Smooth muscle cell (in vitro differentiated cells): Measurements from ENCODE around the gene PGM3. TPM values are rescaled to one million over a fixed set of nuclear protein-coding genes. Genes with fewer than 3 reads are reported as not detected.

Experiments used
- DNase-seq: peaks from one replicate; lab custom pipeline; 2025; ENCODE audit not compliant: unreplicated experiment; lab: John Stamatoyannopoulos, UW
- H2AFZ ChIP-seq: fragments of 200-600 bp; sonication (generic); 2 replicates; pipeline ENCODE4 v1.6.0; 2016; ENCODE audit warnings: antibody characterized with exemption, low read depth, mild to moderate bottlenecking
- H3F3A ChIP-seq: fragments of 200-600 bp; sonication (generic); 2 replicates; pipeline ENCODE4 v1.6.0; 2017; ENCODE audit warnings: antibody characterized with exemption, low read depth
- H3K27ac ChIP-seq: fragments of 200-600 bp; sonication (generic); 2 replicates; pipeline ENCODE4 v1.5.1; 2016; ENCODE audit warnings: low read depth, mild to moderate bottlenecking
- H3K27me3 ChIP-seq: fragments of 200-600 bp; sonication (generic); 2 replicates; pipeline ENCODE4 v1.6.1; 2016; ENCODE audit warnings: low read depth, mild to moderate bottlenecking
- H3K36me3 ChIP-seq: fragments of 200-600 bp; sonication (generic); 2 replicates; pipeline ENCODE4 v1.5.1; 2016; ENCODE audit warnings: low read depth
- H3K4me1 ChIP-seq: fragments of 200-600 bp; sonication (generic); 2 replicates; pipeline ENCODE4 v1.5.1; 2016; ENCODE audit warnings: low read depth
- H3K4me2 ChIP-seq: fragments of 200-600 bp; sonication (generic); 2 replicates; pipeline ENCODE4 v1.6.0; 2016; ENCODE audit warnings: mild to moderate bottlenecking
- H3K4me3 ChIP-seq: fragments of 200-600 bp; sonication (generic); 2 replicates; pipeline ENCODE4 v1.5.1; 2016; ENCODE audit warnings: mild to moderate bottlenecking
- H3K79me2 ChIP-seq: fragments of 200-600 bp; sonication (generic); 2 replicates; pipeline ENCODE4 v1.6.0; 2016; ENCODE audit warnings: low read depth, mild to moderate bottlenecking
- H3K9ac ChIP-seq: fragments of 200-600 bp; sonication (generic); 2 replicates; pipeline ENCODE4 v1.6.0; 2016; ENCODE audit warnings: low read depth
- H3K9me3 ChIP-seq: fragments of 200-600 bp; sonication (generic); replicated peaks from 2 replicates; pipeline ENCODE4 v1.5.1; 2016; ENCODE audit warnings: low read depth
- H4K20me1 ChIP-seq: fragments of 200-600 bp; sonication (generic); 2 replicates; pipeline ENCODE4 v1.6.0; 2016; ENCODE audit warnings: low read depth
- WGBS: methylation state at CpG from one replicate; pipeline ENCODE4 v1.1.7; 2016; ENCODE audit warnings: low lambda C conversion rate; 5-methylcytosine and 5-hydroxymethylcytosine counted together
- polyA plus RNA-seq: library from polyadenylated mRNA; unstranded; fragments of >200 nt; fragmentation: Nextera tagmentation; extraction: Ambion mirVana; gene quantifications from 2 replicates; pipeline ENCODE4 v1.2.1, GENCODE V29; 2016
- total RNA-seq: library from RNA; depleted of rRNA; stranded (reverse); fragments of >200 nt; gene quantifications from 2 replicates; pipeline ENCODE4 v1.2.3, GENCODE V29; 2014
- TF ChIP-seq, protein P1 (sequence below): fragments of 200-600 bp; sonication (generic); IDR thresholded peaks from 2 replicates; pipeline ENCODE4 v1.5.1; 2017; ENCODE audit warnings: borderline replicate concordance, mild to moderate bottlenecking, antibody characterized with exemption; ENCODE audit not compliant: insufficient read depth, poor library complexity, severe bottlenecking

The PGM3 gene
- total and polyA plus RNA-seq, 2 experiments from 2014 or later: 163 to 173 TPM

DNA sequence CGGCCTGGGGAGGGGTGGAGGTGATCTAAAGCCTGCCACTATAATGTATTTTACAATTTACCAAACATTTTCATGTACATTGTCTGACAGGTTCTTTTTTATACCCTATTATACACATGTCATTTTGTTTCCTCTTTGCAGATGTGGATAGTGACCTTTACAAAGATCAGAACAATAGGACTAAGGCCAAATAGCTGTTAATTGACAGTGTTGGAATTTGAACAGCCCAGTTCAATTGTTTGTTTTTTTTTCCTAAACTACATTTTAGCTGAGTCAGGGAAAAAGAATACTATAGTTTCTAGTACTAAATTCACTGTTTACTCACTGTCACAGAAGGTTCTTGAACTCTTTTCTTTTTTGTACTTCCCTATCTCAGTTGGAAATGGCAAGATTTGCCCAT lies 40.2 kb downstream of the PGM3 start:
- Histone ChIP-seq H3K27me3 (no peaks in the 10 kb centered on the region), H3K4me1 (no peaks in the 10 kb centered on the region), H3K9ac (no peak overlapping the region), H3K79me2 (no peaks in the 10 kb centered on the region), H3K9me3 (no peaks in the 10 kb centered on the region), H2AFZ (no peak overlapping the region), H4K20me1 (no peaks in the 10 kb centered on the region), H3F3A (no peaks in the 10 kb centered on the region), H3K36me3 (peaks cover 4% of the 10 kb centered on the region), H3K27ac (no peak overlapping the region), H3K4me2 (no peak overlapping the region), H3K4me3 (no peak overlapping the region)
- WGBS: 96% methylated on average over 1 of the region's 1 CpG
- TF ChIP-seq, protein P1, sequence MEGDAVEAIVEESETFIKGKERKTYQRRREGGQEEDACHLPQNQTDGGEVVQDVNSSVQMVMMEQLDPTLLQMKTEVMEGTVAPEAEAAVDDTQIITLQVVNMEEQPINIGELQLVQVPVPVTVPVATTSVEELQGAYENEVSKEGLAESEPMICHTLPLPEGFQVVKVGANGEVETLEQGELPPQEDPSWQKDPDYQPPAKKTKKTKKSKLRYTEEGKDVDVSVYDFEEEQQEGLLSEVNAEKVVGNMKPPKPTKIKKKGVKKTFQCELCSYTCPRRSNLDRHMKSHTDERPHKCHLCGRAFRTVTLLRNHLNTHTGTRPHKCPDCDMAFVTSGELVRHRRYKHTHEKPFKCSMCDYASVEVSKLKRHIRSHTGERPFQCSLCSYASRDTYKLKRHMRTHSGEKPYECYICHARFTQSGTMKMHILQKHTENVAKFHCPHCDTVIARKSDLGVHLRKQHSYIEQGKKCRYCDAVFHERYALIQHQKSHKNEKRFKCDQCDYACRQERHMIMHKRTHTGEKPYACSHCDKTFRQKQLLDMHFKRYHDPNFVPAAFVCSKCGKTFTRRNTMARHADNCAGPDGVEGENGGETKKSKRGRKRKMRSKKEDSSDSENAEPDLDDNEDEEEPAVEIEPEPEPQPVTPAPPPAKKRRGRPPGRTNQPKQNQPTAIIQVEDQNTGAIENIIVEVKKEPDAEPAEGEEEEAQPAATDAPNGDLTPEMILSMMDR: no peak
- no peak for DNase-seq

DNA sequence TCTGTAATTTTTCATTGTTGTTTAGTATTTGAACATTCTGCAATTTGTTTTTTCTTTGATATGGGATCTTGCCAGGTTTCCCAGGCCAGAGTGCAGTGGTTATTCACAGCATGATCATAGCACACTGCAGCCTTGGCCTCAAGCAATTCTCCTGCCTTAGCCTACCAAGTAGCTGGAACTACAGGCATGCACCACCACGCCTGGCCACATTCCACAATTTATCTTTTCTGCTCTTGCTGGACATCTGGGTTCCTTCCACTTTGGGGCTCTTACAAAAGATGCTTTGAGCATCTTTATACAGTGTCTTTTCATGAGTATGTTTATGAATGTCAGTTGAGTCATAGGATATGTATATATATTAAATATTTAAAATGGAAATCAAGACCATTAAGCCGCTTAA lies 42.0 kb downstream of the PGM3 start:
- no peak overlapping the region for H3K27ac ChIP-seq
- H3F3A ChIP-seq: no peaks in the 10 kb centered on the region
- no peaks in the 10 kb centered on the region for H3K27me3 ChIP-seq
- TF ChIP-seq, protein P1: no peak
- no peak overlapping the region for H3K4me2 ChIP-seq
- no peak overlapping the region for H3K4me3 ChIP-seq
- no peaks in the 10 kb centered on the region for H3K4me1 ChIP-seq
- no peaks in the 10 kb centered on the region for H3K79me2 ChIP-seq
- H4K20me1 ChIP-seq: no peaks in the 10 kb centered on the region
- no peaks in the 10 kb centered on the region for H3K9me3 ChIP-seq
- no peak overlapping the region for H3K9ac ChIP-seq
- 72% methylated on average over 2 of the region's 2 CpGs for WGBS
- no peak for DNase-seq
- H3K36me3 ChIP-seq: no peaks in the 10 kb centered on the region
- no peak overlapping the region for H2AFZ ChIP-seq

DNA sequence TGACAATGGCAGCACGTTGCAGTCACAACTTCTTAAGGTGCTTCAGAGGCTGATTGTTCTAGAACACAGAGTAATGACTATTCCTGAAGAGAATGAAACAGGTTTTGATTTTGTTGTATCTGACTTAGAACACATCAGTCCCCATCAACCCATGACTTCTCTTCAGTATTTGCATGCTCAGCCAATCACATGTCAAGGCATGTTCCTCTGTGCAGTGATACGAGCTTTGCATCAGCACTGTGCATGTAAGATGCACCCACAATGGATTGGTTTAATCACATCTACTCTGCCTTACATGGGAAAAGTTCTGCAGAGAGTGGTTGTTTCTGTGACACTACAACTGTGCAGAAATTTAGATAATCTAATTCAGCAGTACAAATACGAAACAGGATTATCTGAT lies 54.3 kb downstream of the PGM3 start:
- H3K27ac ChIP-seq: no peak overlapping the region
- H4K20me1 ChIP-seq: no peaks in the 10 kb centered on the region
- TF ChIP-seq, protein P1: no peak
- peaks cover 2% of the 10 kb centered on the region for H3K36me3 ChIP-seq
- H3K27me3 ChIP-seq: peaks cover 14% of the 10 kb centered on the region
- no peak overlapping the region for H3K4me2 ChIP-seq
- no peak overlapping the region for H3K4me3 ChIP-seq
- no peaks in the 10 kb centered on the region for H3F3A ChIP-seq
- H3K9ac ChIP-seq: no peak overlapping the region
- DNase-seq: no peak
- H3K79me2 ChIP-seq: no peaks in the 10 kb centered on the region
- H2AFZ ChIP-seq: no peak overlapping the region
- H3K4me1 ChIP-seq: no peaks in the 10 kb centered on the region
- no peaks in the 10 kb centered on the region for H3K9me3 ChIP-seq
- 88% methylated on average over 3 of the region's 3 CpGs for WGBS

DNA sequence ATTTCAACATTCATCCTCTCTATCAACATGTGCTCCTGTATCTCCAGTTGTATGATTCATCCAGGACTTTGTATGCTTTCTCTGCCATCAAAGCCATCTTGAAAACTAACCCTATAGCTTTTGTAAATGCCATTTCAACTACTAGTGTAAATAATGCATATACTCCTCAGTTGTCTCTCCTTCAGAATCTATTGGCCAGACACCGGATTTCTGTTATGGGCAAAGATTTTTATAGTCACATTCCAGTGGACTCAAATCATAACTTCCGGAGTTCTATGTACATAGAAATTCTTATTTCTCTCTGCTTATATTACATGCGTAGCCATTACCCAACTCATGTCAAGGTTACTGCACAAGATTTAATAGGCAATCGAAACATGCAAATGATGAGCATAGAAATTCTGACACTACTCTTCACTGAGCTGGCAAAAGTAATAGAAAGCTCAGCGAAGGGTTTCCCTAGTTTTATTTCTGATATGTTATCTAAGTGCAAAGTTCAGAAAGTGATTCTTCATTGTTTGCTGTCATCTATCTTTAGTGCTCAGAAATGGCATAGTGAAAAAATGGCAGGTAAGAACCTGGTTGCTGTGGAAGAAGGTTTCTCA lies 54.8 kb downstream of the PGM3 start:
- Histone ChIP-seq H4K20me1 (no peaks in the 10 kb centered on the region), H3K27ac (no peak overlapping the region), H3K4me1 (no peaks in the 10 kb centered on the region), H3F3A (no peaks in the 10 kb centered on the region), H3K9me3 (no peaks in the 10 kb centered on the region), H3K79me2 (no peaks in the 10 kb centered on the region), H3K27me3 (peaks cover 16% of the 10 kb centered on the region), H3K4me2 (no peak overlapping the region), H3K36me3 (peaks cover 2% of the 10 kb centered on the region), H2AFZ (no peak overlapping the region), H3K4me3 (no peak overlapping the region), H3K9ac (no peak overlapping the region)
- 93% methylated on average over 5 of the region's 5 CpGs for WGBS
- DNase-seq: no peak
- TF ChIP-seq, protein P1: no peak
